Upper lobe of left lung (tissue), 4 donors: ENCODE measurements around the gene OR52I1.

Source experiments
- CTCF ChIP-seq, 6 experiments: fragments of 450-650 bp in 4 of 6; fragments of 200-600 bp in 2 of 6; sonication (generic) in 2 of 6; IDR thresholded peaks; one replicate each; pipeline ENCODE4 v1.5.1; 2016 to 2019; ENCODE audit warnings: antibody characterized with exemption in 6 of 6
- POLR2A ChIP-seq, 4 donors: fragments of 450-650 bp; IDR thresholded peaks; one replicate each; pipeline ENCODE4 v1.5.1; 2016 to 2017; ENCODE audit warnings: antibody characterized with exemption in 4 of 4, mild to moderate bottlenecking in 2 of 4
- POLR2AphosphoS5 ChIP-seq, 2 donors: sonication (generic); formaldehyde crosslinking; IDR thresholded peaks; one replicate each; pipeline ENCODE4 v1.5.1; 2017; ENCODE audit warnings: antibody characterized with exemption in 2 of 2

- TF ChIP-seq CTCF (IDR thresholded peaks at IDR 0.05) (no peak), POLR2A (IDR thresholded peaks at IDR 0.05) (no peak), POLR2AphosphoS5 (IDR thresholded peaks at IDR 0.05) (no peak)
These were observed 48.9 kb upstream of the OR52I1 start, which contains the start of gene OR52M1 for GRCh38 chr11:4544891-4545290.
